HepG2 (cell line): ENCODE measurements around the gene TNP2. TPM values are rescaled to one million over a fixed set of nuclear protein-coding genes. Genes with fewer than 3 reads are reported as not detected.

ENCODE experiments used
- AKNA ChIP-seq: sonication (generic); formaldehyde crosslinking; IDR thresholded peaks from 2 replicates; pipeline ENCODE4 v1.4.0; 2020; ENCODE audit warnings: missing genetic modification reagents, borderline replicate concordance
- CTCF ChIP-seq: sonication (generic); formaldehyde crosslinking; IDR thresholded peaks from 2 replicates; pipeline ENCODE4 v1.5.0; 2020; ENCODE audit warnings: mild to moderate bottlenecking, missing genetic modification reagents, moderate library complexity
- MAFF ChIP-seq: IDR thresholded peaks from 2 replicates; pipeline ENCODE4 v1.6.1; 2011; ENCODE audit warnings: low read depth, low read length, improper control_type of control experiment
- NR2F2 ChIP-seq: IDR thresholded peaks from 2 replicates; pipeline ENCODE4 v1.6.1; 2012; ENCODE audit warnings: low read depth, inconsistent platforms, borderline replicate concordance
- PCBP1 ChIP-seq: fragments of 200-400 bp; formaldehyde crosslinking; IDR thresholded peaks from 2 replicates; pipeline ENCODE4 v1.6.1; 2017; ENCODE audit warnings: mild to moderate bottlenecking, low read depth, low read length, borderline replicate concordance
- REPIN1 ChIP-seq: sonication (generic); formaldehyde crosslinking; IDR thresholded peaks from 2 replicates; pipeline ENCODE4 v1.8.0; 2022; ENCODE audit warnings: missing genetic modification reagents, low read depth, mild to moderate bottlenecking, borderline replicate concordance
- RERE ChIP-seq: IDR thresholded peaks from 2 replicates; pipeline ENCODE4 v1.6.1; 2016; ENCODE audit warnings: low read depth, missing genetic modification reagents, missing compliant biosample characterization
- SOX6 ChIP-seq, 2 experiments: fragments of 450-650 bp in 1 of 2; sonication (generic) in 1 of 2; formaldehyde crosslinking in 1 of 2; IDR thresholded peaks; 2 replicates each; pipeline versions ENCODE4 v1.4.0 to v1.6.1; 2017 to 2020; ENCODE audit warnings: antibody characterized with exemption in 1 of 2, mild to moderate bottlenecking in 1 of 2, missing genetic modification reagents in 1 of 2
- THRA ChIP-seq: sonication (generic); formaldehyde crosslinking; IDR thresholded peaks from 2 replicates; pipeline ENCODE4 v1.4.0; 2020; ENCODE audit warnings: missing genetic modification reagents, borderline replicate concordance
- ZNF460 ChIP-seq: sonication (generic); formaldehyde crosslinking; IDR thresholded peaks from 2 replicates; pipeline ENCODE4 v1.5.1; 2020; ENCODE audit warnings: missing genetic modification reagents, mild to moderate bottlenecking, borderline replicate concordance
- ZNF562 ChIP-seq: sonication (generic); formaldehyde crosslinking; IDR thresholded peaks from 2 replicates; pipeline ENCODE4 v1.8.0; 2022; ENCODE audit warnings: missing genetic modification reagents, borderline replicate concordance
- ZNF577 ChIP-seq: sonication (generic); formaldehyde crosslinking; IDR thresholded peaks from 2 replicates; pipeline ENCODE4 v1.4.0; 2020; ENCODE audit warnings: mild to moderate bottlenecking, low read depth, missing genetic modification reagents, borderline replicate concordance
- polyA plus RNA-seq, 8 experiments: library from polyadenylated mRNA; depleted of rRNA in 3 of 8; stranded (reverse) in 7 of 8; unstranded in 1 of 8; fragments of >200 nt; fragmentation: Illumina TruSeq in 4 of 8; extraction: Trizol in 4 of 8; gene quantifications; 2 replicates each; pipeline versions ENCODE4 v1.2.1 to v1.2.3, GENCODE V29; 2011 to 2016; ENCODE audit warnings: low read depth in 4 of 8, missing spikeins in 1 of 8, mixed read lengths in 1 of 8; ENCODE audit not compliant: insufficient read depth in 1 of 8
- total RNA-seq, 5 experiments: library from RNA; depleted of rRNA; stranded (reverse); fragments of >200 nt; fragmentation: Illumina TruSeq; extraction: Trizol; gene quantifications; 2 replicates each; pipeline ENCODE4 v1.2.3, GENCODE V29; 2016; ENCODE audit warnings: low read depth in 1 of 5

Gene TNP2
- total and polyA plus RNA-seq, 2 of the 13 experiments (the other 11 are each of a cell fraction or from before 2014, with no cell fraction given) = not detected

GRCh38 chr16:11255737-11256660 lies 13.1 kb downstream of the TNP2 start, which contains the start of gene SOCS1 (continued):
- TF ChIP-seq ZNF460 (CRISPR knock-in tag) = no peak
- no peak; the same call in 1 of the 2 replicates for TF ChIP-seq REPIN1 (CRISPR knock-in tag)
- TF ChIP-seq AKNA (CRISPR knock-in tag) = peak; percentile 90; the same call in 1 of the 2 replicates
- TF ChIP-seq CTCF (CRISPR knock-in tag) = peak; percentile 81
- TF ChIP-seq THRA (CRISPR knock-in tag) = no peak; the same call in 1 of the 2 replicates
- no peak; the same call in 1 of the 2 replicates for TF ChIP-seq NR2F2
- peak; percentile 65; the same call in 1 of the 2 replicates for TF ChIP-seq PCBP1
- TF ChIP-seq ZNF577 (CRISPR knock-in tag) = no peak
- TF ChIP-seq MAFF = no peak
- 0 out of 2 replicates have a peak, but pooled peaks have one; percentile 52 for TF ChIP-seq RERE (CRISPR knock-in tag)
- no peak for TF ChIP-seq SOX6 (IDR thresholded peaks at IDR 0.05)
- TF ChIP-seq SOX6 (CRISPR knock-in tag; IDR thresholded peaks at IDR 0.05) = peak; percentile 46
- no peak for TF ChIP-seq ZNF562 (CRISPR knock-in tag)
